ENCODE measurements around the gene GRB10. TPM values are rescaled to one million over a fixed set of nuclear protein-coding genes. Genes with fewer than 3 reads are reported as not detected.

The GRB10 gene
- total RNA-seq, 2 donors from 2014 or later: 10.3 to 15.1 TPM

GRCh38 chr7:50712252-50713122 lies 70.2 kb downstream of the GRB10 start:
- intact Hi-C loops (cut with DNase I): no loop called here
- H3K27ac ChIP-seq: no peak overlapping the region
- H3K4me1 ChIP-seq: no peaks in the 10 kb centered on the region

DNA sequence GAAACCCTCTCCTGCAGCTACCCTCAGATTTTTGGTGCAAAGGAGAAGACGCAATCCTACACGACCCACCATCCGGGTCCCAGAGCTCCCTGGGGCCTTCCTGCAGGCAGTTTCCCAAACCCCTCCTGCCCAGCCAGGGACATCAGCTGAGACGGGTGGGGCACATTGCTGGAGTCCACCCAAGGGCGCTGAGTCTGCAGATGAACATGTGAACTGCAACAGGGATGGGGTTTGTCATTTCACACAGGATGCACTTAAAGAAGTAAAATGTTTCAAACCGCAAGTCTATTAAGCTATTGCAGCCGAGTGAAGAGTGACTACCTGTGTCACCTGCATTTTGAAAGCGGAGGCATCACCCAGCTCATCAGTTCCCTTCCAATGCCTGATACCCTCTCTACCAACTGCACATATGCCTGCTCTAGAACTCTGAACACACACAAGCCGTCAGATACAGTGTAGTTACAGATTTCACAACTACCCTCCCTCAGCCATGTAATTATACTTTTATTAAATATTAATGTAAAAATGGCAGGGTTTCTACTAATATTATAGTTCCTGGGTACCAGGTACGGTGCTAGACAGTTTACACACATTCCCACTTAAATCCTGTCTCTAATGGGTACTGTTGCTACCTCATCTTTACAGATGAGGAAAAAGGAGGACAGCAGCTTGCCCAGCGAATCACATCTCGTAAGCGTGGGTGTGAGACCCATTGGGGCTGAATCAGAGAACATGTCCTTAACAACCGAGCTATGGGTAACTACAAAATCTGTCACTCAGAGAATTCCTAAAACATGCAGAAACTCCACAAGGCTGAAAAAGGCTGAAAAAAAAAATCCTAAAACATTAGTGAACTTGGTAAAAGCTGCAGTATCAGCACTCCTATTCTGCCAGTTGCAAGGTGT lies 71.2 kb downstream of the GRB10 start:
- H3K9ac ChIP-seq (ENCODE audit: low read depth in 2 of 2, low read length in 2 of 2): no peak overlapping the region
- H3K4me1 ChIP-seq: no peaks in the 10 kb centered on the region
- no peak overlapping the region for H3K27ac ChIP-seq
- H3K36me3 ChIP-seq: no peaks in the 10 kb centered on the region
- H3K27me3 ChIP-seq: no peaks in the 10 kb centered on the region
- no peaks in the 10 kb centered on the region for H3K9me3 ChIP-seq
- intact Hi-C loops (cut with DNase I): no loop called here
- no peak for TF ChIP-seq CTCF (IDR thresholded peaks at IDR 0.05)
- no peak for DNase-seq
- H3K4me3 ChIP-seq: no peak overlapping the region

More at GRCh38 chr7:50712252-50713122, 70.2 kb downstream of the GRB10 start:
- H3K9ac ChIP-seq (ENCODE audit: low read depth in 2 of 2, low read length in 2 of 2): no peak overlapping the region
- TF ChIP-seq CTCF (IDR thresholded peaks at IDR 0.05): no peak
- no peaks in the 10 kb centered on the region for H3K27me3 ChIP-seq
- H3K9me3 ChIP-seq: no peaks in the 10 kb centered on the region
- no peaks in the 10 kb centered on the region for H3K36me3 ChIP-seq
- no peak overlapping the region for H3K4me3 ChIP-seq
- no peak for DNase-seq

DNA sequence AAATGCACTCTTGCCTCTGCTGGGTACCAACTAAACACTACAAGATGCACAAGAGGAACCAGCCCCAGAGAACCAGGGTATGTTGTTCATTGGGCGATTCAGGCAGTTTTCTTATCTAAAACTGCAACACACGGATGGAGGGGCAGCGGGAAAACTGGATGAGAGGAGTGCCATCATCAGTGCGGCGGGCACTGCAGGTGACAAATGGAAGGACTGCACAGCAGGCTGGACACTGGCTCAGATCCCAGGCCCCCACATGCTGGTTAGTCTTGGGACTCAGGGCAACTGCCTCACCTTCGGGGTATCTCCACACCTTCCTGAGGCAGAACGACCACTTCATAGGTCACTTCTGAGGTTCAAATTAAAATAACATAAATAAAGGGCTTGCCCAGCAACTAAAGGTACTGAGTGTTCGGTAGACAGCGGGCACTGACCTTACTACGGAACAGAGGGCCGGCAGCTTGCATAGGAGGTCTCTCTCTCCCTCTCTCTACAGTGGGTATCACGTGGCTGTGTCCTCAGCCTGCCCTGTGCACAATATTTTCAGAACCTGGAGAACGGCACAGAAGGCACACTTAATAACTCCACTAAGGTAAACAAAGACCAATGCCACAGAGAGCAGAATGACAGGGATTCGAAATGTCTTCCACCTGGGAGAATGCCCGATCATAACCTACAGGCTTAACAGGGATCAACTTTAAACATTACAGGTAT lies 72.1 kb downstream of the GRB10 start:
- Histone ChIP-seq H3K36me3 (no peaks in the 10 kb centered on the region), H3K4me1 (no peaks in the 10 kb centered on the region), H3K27me3 (no peaks in the 10 kb centered on the region), H3K27ac (no peak overlapping the region), H3K4me3 (no peak overlapping the region), H3K9me3 (no peaks in the 10 kb centered on the region), H3K9ac (ENCODE audit: low read depth in 2 of 2, low read length in 2 of 2) (no peak overlapping the region)
- no peak for DNase-seq
- intact Hi-C loops (cut with DNase I): no loop called here
- TF ChIP-seq CTCF (IDR thresholded peaks at IDR 0.05): no peak

DNA sequence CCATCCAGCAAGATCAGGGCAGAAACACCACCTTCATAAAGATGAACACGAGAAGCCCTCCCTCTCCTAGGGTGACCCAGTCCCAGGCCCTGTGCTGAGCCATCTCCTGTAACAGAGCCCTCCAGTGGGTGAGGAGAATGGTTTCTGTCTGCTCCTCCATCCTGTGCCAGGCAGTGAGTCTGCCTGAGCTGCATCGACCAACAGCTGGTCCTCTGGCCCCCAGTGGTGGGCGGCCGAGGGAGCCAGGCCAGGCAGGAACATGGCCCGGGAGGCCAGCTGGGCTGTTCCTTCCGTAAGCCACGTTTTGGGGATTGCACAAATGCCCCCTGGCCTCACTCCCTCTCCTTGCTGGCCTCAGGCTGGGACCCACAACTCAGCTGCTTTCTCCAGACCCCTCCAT lies 73.5 kb downstream of the GRB10 start:
- Histone ChIP-seq H3K36me3 (no peaks in the 10 kb centered on the region), H3K4me3 (no peak overlapping the region), H3K4me1 (no peaks in the 10 kb centered on the region), H3K27me3 (no peaks in the 10 kb centered on the region), H3K9me3 (no peaks in the 10 kb centered on the region), H3K27ac (no peak overlapping the region), H3K9ac (ENCODE audit: low read depth in 2 of 2, low read length in 2 of 2) (no peak overlapping the region)
- no peak for DNase-seq
- intact Hi-C loops (cut with DNase I): no loop called here
- TF ChIP-seq CTCF (IDR thresholded peaks at IDR 0.05): no peak

Measured in colonic mucosa (tissue), 4 donors.